Measurements from ENCODE around the gene ATP5F1D. TPM values are rescaled to one million over a fixed set of nuclear protein-coding genes. Genes with fewer than 3 reads are reported as not detected.

The ATP5F1D gene
- total RNA-seq, 1 donor = 12.1 TPM

DNA sequence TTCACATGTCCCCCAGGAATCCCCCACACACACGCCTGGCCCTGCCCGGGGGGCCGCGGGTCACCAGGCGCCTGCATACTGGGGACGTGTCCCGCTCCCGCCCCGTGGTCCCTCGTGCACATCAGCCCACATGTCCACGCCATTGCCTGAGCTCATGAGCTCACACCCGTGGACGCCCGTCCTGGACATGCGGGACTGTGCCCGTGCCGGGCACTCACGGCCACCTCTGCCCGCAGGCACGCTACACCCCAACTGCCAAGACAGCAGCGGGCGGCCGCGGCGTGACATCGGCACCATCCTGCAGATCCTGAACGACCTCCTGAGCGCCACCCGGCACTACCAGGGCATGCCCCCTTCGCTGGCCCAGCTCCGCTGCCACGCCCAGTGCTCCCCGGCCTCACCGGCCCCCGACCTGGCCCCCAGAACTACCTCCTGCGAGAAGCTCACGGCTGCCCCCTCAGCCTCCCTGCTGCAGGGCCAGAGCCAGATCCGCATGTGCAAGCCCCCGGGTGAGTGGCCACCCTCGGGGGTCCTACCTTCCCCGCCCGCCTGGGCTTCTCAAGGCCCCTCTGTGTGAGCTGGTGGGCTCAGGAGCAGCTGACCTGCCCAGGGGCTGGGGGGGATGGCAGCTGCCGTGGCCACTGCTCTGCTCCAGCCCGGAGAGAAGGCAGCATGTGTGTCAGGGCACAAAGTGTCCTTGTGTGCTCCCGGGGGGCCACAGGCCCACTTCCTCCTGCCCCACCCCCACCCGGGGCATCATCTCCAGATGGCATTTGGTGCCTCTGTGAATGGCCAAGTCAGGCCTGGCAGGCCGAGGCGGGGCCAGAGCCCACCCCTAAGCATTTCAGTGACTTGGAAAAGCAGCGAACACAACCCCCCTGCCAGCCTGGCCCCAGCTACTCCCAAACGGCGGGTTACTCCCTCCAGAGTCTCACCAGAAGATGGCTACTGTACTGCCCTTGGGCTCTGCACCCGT, 13.9 kb downstream of the ATP5F1D start:
- no peak for DNase-seq (ENCODE audit: low read depth)
- TF ChIP-seq, protein P1, sequence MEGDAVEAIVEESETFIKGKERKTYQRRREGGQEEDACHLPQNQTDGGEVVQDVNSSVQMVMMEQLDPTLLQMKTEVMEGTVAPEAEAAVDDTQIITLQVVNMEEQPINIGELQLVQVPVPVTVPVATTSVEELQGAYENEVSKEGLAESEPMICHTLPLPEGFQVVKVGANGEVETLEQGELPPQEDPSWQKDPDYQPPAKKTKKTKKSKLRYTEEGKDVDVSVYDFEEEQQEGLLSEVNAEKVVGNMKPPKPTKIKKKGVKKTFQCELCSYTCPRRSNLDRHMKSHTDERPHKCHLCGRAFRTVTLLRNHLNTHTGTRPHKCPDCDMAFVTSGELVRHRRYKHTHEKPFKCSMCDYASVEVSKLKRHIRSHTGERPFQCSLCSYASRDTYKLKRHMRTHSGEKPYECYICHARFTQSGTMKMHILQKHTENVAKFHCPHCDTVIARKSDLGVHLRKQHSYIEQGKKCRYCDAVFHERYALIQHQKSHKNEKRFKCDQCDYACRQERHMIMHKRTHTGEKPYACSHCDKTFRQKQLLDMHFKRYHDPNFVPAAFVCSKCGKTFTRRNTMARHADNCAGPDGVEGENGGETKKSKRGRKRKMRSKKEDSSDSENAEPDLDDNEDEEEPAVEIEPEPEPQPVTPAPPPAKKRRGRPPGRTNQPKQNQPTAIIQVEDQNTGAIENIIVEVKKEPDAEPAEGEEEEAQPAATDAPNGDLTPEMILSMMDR (IDR thresholded peaks at IDR 0.05; ENCODE audit: insufficient read depth, low read depth, low read length) = no peak
- no peak overlapping the region for H3K4me3 ChIP-seq (ENCODE audit: low read depth, low read length)

DNA sequence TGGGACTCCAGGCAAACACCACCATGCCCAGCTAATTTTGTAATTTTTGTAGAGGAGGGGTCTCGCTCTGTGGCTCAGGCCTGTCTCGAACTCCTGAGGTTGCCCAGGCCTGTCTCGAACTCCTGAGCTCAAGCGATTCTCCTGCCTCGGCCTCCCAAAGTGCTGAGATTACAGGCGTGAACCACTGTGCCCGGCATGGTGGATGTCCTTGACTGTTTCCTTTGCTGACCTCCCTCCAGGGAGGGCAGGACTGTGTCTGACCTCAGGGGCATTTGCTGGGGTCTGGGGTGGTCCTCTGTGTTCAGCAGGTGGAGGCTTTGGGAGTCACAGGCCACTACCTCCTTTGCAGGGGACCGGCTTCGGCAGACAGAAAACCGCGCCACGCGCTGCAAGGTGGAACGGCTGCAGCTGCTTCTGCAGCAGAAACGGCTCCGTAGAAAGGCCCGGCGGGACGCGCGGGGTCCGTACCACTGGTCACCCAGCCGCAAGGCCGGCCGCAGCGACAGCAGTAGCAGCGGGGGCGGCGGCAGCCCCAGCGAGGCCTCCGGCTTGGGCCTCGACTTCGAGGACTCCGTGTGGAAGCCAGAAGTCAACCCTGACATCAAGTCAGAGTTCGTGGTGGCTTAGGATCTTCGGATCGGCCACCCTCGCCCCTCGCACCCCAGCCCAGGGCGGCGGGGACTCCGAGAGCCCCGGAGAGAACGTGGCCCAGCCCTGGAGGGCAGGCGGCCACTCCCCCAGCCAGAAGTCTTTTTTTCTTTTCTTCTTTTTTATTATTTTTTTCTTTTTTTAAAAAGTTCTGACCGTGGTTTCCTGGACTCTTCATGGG, 15.3 kb downstream of the ATP5F1D start:
- TF ChIP-seq, protein P1 (IDR thresholded peaks at IDR 0.05; ENCODE audit: insufficient read depth, low read depth, low read length) = no peak
- no peak overlapping the region for H3K4me3 ChIP-seq (ENCODE audit: low read depth, low read length)
- no peak for DNase-seq (ENCODE audit: low read depth)

DNA sequence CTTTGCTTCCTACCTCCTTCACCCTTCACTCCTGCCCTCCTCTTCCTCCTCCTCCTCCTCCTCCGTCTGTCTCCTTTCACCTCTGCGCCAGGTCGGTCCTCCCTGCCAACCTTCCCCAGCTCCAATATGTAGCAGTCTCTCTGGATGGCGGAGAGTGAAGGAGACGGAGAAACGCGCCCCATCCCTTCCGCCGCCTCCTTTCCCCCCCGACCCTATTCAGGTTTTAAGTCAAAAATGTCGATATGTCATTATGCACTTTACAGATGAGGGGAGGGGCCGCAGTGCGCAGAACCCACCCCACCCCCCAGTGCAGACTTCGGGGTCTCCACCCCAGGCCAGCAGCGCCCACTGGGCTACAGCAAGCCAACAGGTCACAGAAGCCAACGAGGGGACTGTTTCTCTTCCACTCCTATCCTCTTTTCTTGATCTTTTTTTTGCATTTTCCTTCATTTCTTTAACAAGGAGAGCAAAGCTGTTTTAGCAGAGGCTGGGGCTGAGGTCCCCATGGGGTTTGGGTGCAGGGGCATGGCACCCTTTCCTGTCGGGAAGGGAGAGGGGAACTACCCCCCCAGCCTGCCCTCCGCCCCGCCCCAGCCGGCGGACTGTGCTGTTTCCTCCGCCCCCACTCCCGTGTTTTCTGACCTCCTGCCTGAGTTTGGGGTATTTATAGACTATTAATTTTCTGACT, 16.1 kb downstream of the ATP5F1D start:
- no peak for DNase-seq (ENCODE audit: low read depth)
- TF ChIP-seq, protein P1 (IDR thresholded peaks at IDR 0.05; ENCODE audit: insufficient read depth, low read depth, low read length) = no peak
- H3K4me3 ChIP-seq (ENCODE audit: low read depth, low read length) = no peak overlapping the region

DNA sequence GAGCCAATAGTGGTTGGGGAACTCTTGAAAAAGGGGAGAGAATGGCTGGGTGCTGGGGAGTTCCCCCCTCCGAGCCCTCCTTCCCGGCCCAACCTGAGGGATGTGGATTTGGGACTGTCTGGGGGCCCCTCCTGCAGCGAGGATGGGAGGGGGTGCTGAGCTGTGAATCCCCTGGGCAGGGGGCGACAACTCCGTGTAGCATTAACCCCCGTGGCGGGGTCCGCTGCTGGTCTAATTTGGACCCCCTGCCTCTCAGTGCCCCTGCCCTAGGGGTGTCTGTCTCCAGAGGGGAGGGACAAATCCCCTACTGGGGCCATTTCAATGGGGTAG, 16.6 kb downstream of the ATP5F1D start:
- DNase-seq (ENCODE audit: low read depth) = no peak
- TF ChIP-seq, protein P1 (IDR thresholded peaks at IDR 0.05; ENCODE audit: insufficient read depth, low read depth, low read length) = no peak
- no peak overlapping the region for H3K4me3 ChIP-seq (ENCODE audit: low read depth, low read length)

DNA sequence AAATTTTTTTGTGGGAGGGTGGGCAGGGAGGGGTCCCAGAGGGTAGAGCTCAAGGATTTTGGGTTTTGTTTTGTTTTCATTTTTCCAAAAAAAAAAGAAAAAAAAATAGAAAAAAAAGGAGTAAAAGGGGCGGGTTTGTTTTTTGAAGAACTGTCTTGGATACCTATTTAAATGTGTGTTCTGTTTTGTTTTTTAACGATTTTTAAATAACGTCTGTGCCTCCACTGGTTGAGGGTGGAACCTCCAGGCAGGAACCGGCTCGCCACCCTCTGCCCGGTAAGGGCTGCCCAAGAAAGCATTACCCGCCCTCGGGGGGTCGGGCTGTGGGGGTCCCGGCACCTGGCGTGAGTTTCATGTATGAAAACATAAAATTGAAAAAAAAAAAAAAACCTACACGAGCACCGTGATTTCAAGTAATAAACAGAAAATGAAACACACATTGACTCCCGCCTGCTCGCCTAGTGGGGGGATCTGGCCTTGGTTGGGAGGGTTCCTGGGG, 17.2 kb downstream of the ATP5F1D start:
- TF ChIP-seq, protein P1 (IDR thresholded peaks at IDR 0.05; ENCODE audit: insufficient read depth, low read depth, low read length) = no peak
- DNase-seq (ENCODE audit: low read depth) = no peak
- no peak overlapping the region for H3K4me3 ChIP-seq (ENCODE audit: low read depth, low read length)

DNA sequence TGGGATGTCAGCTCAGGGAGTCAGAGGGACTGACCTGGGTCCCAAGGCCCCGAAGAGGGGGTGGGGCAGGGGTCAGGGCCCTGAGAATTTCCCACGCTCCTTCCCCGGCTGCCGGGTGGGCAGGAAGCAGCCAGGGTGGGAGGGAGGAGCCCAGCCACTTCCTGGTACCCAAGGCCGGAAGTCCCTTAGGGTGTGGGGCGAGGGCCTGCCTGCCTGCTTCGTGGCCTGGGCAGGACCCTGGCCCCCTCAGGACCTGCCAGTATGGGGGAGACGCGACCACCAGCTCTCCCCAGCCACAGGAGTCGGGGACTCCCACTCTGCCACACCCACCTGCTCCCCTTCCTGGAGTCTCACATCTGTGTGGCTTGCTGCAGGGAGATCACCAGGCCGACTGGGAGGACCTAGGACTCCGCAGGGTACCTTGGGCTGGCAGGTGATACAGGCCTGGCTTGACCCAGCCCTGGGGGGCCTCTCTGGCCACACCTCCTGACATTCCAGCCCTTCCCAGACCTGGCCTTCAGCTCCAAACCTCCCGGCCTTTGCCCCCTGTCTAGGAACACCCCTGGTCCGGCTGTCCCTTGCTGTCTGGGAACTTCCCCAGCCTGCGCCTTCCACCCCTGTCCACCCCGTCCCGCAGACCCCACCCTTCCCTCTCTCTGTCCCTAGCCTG, 17.8 kb downstream of the ATP5F1D start:
- peak; percentile 80 for DNase-seq (ENCODE audit: low read depth)
- TF ChIP-seq, protein P1 (IDR thresholded peaks at IDR 0.05; ENCODE audit: insufficient read depth, low read depth, low read length) = no peak
- no peak overlapping the region for H3K4me3 ChIP-seq (ENCODE audit: low read depth, low read length)

Measured in fibroblast of villous mesenchyme (primary cell).